HepG2 (cell line): ENCODE data around the gene AKAP8. TPM values are rescaled to one million over a fixed set of nuclear protein-coding genes. Genes with fewer than 3 reads are reported as not detected.

Experiments used
- NAIF1 ChIP-seq: sonication (generic); formaldehyde crosslinking; IDR thresholded peaks from 2 replicates; pipeline ENCODE4 v1.5.0; 2020; ENCODE audit warnings: mild to moderate bottlenecking, missing genetic modification reagents, borderline replicate concordance
- NCOR1 ChIP-seq: fragments of 200-600 bp; sonication (generic); IDR thresholded peaks from 2 replicates; pipeline ENCODE4 v1.7.0; 2017; ENCODE audit warnings: antibody characterized with exemption, low read length, borderline replicate concordance
- NFE2L2 ChIP-seq: fragments of 150-350 bp; IDR thresholded peaks from 2 replicates; pipeline ENCODE4 v1.6.1; 2014; ENCODE audit warnings: low read length
- PHF8 ChIP-seq: sonication (generic); formaldehyde crosslinking; IDR thresholded peaks from 2 replicates; pipeline ENCODE4 v1.5.0; 2020; ENCODE audit warnings: missing genetic modification reagents
- REPIN1 ChIP-seq: sonication (generic); formaldehyde crosslinking; IDR thresholded peaks from 2 replicates; pipeline ENCODE4 v1.8.0; 2022; ENCODE audit warnings: missing genetic modification reagents, low read depth, mild to moderate bottlenecking, borderline replicate concordance
- TSC22D2 ChIP-seq: sonication (generic); formaldehyde crosslinking; IDR thresholded peaks from 2 replicates; pipeline ENCODE4 v1.5.1; 2020; ENCODE audit warnings: missing genetic modification reagents, mild to moderate bottlenecking, borderline replicate concordance
- ZFP36L2 ChIP-seq: sonication (generic); formaldehyde crosslinking; IDR thresholded peaks from 2 replicates; pipeline ENCODE4 v1.4.0; 2020; ENCODE audit warnings: missing genetic modification reagents
- ZNF737 ChIP-seq: sonication (generic); formaldehyde crosslinking; IDR thresholded peaks from 2 replicates; pipeline ENCODE4 v1.5.0; 2020; ENCODE audit warnings: missing genetic modification reagents, mild to moderate bottlenecking, borderline replicate concordance
- polyA plus RNA-seq, 8 experiments: library from polyadenylated mRNA; depleted of rRNA in 3 of 8; stranded (reverse) in 7 of 8; unstranded in 1 of 8; fragments of >200 nt; fragmentation: Illumina TruSeq in 4 of 8; extraction: Trizol in 4 of 8; gene quantifications; 2 replicates each; pipeline versions ENCODE4 v1.2.1 to v1.2.3, GENCODE V29; 2011 to 2016; ENCODE audit warnings: low read depth in 4 of 8, missing spikeins in 1 of 8, mixed read lengths in 1 of 8; ENCODE audit not compliant: insufficient read depth in 1 of 8
- total RNA-seq, 5 experiments: library from RNA; depleted of rRNA; stranded (reverse); fragments of >200 nt; fragmentation: Illumina TruSeq; extraction: Trizol; gene quantifications; 2 replicates each; pipeline ENCODE4 v1.2.3, GENCODE V29; 2016; ENCODE audit warnings: low read depth in 1 of 5
- TF ChIP-seq, protein P1 (sequence below), 2 experiments: fragments of 450-650 bp in 1 of 2; sonication (generic) in 1 of 2; formaldehyde crosslinking in 1 of 2; IDR thresholded peaks; 2 replicates each; pipeline versions ENCODE4 v1.6.1 to v1.8.0; 2016 to 2022; ENCODE audit warnings: antibody characterized with exemption in 1 of 2, mild to moderate bottlenecking in 1 of 2, missing genetic modification reagents in 1 of 2
- TF ChIP-seq, protein P2 (sequence below): sonication (generic); formaldehyde crosslinking; IDR thresholded peaks from 2 replicates; pipeline ENCODE4 v1.8.1; 2022; ENCODE audit warnings: low read depth, mild to moderate bottlenecking, missing genetic modification reagents
- TF ChIP-seq, protein P3 (sequence below): sonication (generic); formaldehyde crosslinking; IDR thresholded peaks from 2 replicates; pipeline ENCODE4 v1.9.0; 2022; ENCODE audit warnings: missing genetic modification reagents, mild to moderate bottlenecking, borderline replicate concordance
- TF ChIP-seq, protein P4 (sequence below): IDR thresholded peaks from 2 replicates; pipeline ENCODE4 v1.6.1; 2018; ENCODE audit warnings: missing genetic modification reagents

Gene AKAP8
- total and polyA plus RNA-seq, 2 of the 13 experiments (the other 11 are each of a cell fraction or from before 2014, with no cell fraction given), result 15.9 to 22.1 TPM

DNA sequence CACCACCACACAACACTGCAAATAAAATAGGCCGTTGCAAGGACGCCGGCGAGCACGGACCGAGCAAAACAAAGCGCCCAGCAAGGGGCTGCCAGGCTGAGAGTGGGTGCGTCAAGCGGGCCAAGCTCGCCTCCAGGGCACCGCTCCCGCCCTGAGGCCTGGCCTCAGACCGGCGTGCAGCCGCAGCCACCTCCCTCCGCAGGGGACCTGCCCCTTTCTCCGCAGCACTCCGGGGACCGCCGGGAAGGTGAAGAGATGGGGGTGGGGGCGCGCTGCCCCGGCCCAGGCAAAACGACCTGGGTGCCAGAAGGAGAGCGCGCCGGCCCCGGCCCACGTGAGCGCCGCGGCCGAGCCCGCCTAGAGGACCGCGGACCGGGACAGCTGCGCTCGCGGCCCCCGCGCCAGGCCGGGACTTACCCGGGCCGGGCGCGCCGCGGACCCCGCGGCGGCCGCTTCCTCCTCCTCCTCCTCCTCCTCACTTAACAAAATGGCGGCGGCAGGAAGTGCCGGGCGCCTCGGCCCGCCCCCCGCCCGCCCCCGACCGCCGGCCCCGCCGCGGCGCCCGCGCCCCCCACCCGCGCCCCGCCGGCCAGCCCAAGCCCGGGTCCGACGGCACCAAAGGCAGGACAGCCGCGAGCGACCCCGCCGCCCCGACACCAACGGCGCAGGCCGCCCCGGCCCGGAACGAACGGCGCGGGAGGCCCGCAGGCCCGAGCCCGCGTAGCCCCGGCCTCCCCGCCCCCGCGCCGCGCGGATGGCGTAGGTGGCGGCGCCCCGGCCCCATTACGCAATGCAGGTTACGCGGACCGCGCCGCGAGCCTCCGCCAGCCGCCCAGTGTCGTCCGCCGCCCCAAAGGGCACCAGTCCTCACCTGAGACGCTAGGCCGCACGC is 47.9 kb downstream of the AKAP8 start (continued):
- TF ChIP-seq, protein P1, sequence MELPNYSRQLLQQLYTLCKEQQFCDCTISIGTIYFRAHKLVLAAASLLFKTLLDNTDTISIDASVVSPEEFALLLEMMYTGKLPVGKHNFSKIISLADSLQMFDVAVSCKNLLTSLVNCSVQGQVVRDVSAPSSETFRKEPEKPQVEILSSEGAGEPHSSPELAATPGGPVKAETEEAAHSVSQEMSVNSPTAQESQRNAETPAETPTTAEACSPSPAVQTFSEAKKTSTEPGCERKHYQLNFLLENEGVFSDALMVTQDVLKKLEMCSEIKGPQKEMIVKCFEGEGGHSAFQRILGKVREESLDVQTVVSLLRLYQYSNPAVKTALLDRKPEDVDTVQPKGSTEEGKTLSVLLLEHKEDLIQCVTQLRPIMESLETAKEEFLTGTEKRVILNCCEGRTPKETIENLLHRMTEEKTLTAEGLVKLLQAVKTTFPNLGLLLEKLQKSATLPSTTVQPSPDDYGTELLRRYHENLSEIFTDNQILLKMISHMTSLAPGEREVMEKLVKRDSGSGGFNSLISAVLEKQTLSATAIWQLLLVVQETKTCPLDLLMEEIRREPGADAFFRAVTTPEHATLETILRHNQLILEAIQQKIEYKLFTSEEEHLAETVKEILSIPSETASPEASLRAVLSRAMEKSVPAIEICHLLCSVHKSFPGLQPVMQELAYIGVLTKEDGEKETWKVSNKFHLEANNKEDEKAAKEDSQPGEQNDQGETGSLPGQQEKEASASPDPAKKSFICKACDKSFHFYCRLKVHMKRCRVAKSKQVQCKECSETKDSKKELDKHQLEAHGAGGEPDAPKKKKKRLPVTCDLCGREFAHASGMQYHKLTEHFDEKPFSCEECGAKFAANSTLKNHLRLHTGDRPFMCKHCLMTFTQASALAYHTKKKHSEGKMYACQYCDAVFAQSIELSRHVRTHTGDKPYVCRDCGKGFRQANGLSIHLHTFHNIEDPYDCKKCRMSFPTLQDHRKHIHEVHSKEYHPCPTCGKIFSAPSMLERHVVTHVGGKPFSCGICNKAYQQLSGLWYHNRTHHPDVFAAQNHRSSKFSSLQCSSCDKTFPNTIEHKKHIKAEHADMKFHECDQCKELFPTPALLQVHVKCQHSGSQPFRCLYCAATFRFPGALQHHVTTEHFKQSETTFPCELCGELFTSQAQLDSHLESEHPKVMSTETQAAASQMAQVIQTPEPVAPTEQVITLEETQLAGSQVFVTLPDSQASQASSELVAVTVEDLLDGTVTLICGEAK (IDR thresholded peaks at IDR 0.05), result no peak
- TF ChIP-seq, protein P1 (CRISPR knock-in tag; IDR thresholded peaks at IDR 0.05), result 0 out of 2 replicates have a peak, but pooled peaks have one; percentile 27
- TF ChIP-seq NAIF1 (CRISPR knock-in tag) (no peak), ZFP36L2 (CRISPR knock-in tag) (no peak), REPIN1 (CRISPR knock-in tag) (no peak), NCOR1 (no peak), TSC22D2 (CRISPR knock-in tag) (no peak), NFE2L2 (no peak), ZNF737 (CRISPR knock-in tag) (no peak), PHF8 (peak; percentile 66)
- TF ChIP-seq, protein P2, sequence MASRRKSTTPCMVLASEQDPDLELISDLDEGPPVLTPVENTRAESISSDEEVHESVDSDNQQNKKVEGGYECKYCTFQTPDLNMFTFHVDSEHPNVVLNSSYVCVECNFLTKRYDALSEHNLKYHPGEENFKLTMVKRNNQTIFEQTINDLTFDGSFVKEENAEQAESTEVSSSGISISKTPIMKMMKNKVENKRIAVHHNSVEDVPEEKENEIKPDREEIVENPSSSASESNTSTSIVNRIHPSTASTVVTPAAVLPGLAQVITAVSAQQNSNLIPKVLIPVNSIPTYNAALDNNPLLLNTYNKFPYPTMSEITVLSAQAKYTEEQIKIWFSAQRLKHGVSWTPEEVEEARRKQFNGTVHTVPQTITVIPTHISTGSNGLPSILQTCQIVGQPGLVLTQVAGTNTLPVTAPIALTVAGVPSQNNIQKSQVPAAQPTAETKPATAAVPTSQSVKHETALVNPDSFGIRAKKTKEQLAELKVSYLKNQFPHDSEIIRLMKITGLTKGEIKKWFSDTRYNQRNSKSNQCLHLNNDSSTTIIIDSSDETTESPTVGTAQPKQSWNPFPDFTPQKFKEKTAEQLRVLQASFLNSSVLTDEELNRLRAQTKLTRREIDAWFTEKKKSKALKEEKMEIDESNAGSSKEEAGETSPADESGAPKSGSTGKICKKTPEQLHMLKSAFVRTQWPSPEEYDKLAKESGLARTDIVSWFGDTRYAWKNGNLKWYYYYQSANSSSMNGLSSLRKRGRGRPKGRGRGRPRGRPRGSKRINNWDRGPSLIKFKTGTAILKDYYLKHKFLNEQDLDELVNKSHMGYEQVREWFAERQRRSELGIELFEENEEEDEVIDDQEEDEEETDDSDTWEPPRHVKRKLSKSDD (CRISPR knock-in tag), result peak; percentile 43; the same call in 1 of the 2 replicates
- TF ChIP-seq, protein P3, sequence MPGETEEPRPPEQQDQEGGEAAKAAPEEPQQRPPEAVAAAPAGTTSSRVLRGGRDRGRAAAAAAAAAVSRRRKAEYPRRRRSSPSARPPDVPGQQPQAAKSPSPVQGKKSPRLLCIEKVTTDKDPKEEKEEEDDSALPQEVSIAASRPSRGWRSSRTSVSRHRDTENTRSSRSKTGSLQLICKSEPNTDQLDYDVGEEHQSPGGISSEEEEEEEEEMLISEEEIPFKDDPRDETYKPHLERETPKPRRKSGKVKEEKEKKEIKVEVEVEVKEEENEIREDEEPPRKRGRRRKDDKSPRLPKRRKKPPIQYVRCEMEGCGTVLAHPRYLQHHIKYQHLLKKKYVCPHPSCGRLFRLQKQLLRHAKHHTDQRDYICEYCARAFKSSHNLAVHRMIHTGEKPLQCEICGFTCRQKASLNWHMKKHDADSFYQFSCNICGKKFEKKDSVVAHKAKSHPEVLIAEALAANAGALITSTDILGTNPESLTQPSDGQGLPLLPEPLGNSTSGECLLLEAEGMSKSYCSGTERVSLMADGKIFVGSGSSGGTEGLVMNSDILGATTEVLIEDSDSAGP (CRISPR knock-in tag), result no peak; the same call in 1 of the 2 replicates
- TF ChIP-seq, protein P4, sequence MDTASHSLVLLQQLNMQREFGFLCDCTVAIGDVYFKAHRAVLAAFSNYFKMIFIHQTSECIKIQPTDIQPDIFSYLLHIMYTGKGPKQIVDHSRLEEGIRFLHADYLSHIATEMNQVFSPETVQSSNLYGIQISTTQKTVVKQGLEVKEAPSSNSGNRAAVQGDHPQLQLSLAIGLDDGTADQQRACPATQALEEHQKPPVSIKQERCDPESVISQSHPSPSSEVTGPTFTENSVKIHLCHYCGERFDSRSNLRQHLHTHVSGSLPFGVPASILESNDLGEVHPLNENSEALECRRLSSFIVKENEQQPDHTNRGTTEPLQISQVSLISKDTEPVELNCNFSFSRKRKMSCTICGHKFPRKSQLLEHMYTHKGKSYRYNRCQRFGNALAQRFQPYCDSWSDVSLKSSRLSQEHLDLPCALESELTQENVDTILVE (CRISPR knock-in tag), result no peak
